AG09319 (cell line): Measurements from ENCODE around the gene BCKDHB.

Experiments
- DNase-seq: peaks from one replicate; pipeline ENCODE4 v3.0.0-alpha.2; 2010; ENCODE audit warnings: low read depth; ENCODE audit errors: extremely low read depth
- TF ChIP-seq, protein P1 (sequence below): IDR thresholded peaks from 2 replicates; pipeline ENCODE4 v1.5.1; 2011; ENCODE audit warnings: low read depth, mild to moderate bottlenecking, inconsistent platforms, low read length, moderate library complexity

BCKDHB gene

DNA sequence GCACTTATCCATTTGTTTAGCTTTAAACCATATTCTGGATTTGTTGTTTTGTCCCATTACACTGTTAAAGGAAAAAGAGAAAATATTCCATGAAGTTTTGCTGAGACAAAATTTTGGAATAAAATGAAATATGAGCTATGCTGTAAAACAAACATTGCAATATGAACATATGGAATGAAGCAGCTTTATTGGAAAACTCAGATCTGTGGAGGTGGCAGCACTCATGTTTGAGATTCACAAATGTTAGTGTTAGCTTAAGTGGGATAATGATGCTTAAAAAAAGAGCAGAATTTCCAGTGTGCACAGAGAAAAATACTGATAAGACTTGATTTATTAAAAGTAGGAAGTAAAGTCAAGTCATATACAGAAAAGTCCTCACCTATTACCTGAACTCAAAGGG, 196.2 kb downstream of the BCKDHB start:
- TF ChIP-seq, protein P1, sequence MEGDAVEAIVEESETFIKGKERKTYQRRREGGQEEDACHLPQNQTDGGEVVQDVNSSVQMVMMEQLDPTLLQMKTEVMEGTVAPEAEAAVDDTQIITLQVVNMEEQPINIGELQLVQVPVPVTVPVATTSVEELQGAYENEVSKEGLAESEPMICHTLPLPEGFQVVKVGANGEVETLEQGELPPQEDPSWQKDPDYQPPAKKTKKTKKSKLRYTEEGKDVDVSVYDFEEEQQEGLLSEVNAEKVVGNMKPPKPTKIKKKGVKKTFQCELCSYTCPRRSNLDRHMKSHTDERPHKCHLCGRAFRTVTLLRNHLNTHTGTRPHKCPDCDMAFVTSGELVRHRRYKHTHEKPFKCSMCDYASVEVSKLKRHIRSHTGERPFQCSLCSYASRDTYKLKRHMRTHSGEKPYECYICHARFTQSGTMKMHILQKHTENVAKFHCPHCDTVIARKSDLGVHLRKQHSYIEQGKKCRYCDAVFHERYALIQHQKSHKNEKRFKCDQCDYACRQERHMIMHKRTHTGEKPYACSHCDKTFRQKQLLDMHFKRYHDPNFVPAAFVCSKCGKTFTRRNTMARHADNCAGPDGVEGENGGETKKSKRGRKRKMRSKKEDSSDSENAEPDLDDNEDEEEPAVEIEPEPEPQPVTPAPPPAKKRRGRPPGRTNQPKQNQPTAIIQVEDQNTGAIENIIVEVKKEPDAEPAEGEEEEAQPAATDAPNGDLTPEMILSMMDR = no peak
- DNase-seq = no peak

DNA sequence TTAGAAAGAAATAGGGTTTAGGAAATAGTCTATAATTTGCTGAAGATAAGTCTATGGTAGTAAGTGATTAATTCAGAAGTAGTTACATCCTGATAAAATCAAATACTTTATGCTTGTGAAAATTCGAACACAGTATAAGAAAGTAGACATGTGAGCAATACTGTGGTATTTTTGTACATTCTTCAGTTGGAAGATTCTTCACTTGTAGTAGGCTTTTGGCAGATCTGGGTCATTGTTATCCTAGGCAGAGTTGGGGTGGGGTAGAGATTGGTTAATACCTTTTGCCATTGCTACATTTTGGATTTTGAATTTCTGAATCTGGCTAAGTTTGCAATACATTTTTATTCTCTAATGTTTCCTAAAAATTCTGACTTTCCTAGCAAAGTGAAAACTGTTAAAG, 197.5 kb downstream of the BCKDHB start:
- TF ChIP-seq, protein P1 = no peak
- DNase-seq = no peak

DNA sequence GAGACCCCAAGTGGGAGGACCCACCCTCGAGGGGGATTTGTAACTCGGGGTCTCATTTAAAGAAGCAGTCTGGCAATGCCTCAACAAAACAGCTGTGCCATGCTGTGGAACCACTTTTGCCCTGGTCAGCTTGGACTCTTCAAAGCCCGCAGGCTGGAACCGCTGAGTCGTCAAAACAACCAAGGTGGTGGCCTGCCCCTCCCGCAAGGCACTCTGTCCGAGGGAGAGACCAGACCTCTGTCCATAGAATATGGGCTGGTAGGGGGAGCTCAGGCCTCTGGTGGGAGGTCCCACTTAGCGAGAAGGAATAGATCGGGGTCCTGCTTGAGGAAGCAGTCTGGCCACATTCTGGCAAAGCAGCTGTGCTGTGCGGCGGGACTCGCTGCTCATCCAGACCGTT, 208.1 kb downstream of the BCKDHB start:
- TF ChIP-seq, protein P1 = no peak
- DNase-seq = no peak

- TF ChIP-seq, protein P1 = peak; percentile 36
- no peak for DNase-seq
Measured at GRCh38 chr6:80316686-80317231, 210.3 kb downstream of the BCKDHB start.

GRCh38 chr6:80319196-80319595, 212.7 kb downstream of the BCKDHB start:
- no peak for DNase-seq
- TF ChIP-seq, protein P1 = no peak

DNA sequence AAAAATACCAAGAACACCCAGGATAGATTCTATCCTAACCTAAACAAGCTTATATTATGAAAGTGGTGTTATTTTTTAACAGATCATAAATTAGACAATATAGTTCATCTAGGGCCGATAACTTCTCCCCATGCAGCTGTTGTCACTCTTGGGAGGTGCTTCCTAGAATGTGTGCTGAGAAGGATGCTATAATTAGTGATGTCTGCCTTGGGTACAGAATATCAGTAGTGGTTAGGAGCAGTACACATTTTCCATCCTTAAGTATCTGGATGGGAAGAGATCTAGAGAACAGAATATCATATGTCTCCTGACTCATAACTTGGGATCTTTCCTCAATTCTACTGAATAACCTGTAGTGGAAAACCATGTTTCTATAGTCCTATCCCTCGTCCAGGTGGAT, 214.5 kb downstream of the BCKDHB start:
- TF ChIP-seq, protein P1 = no peak
- no peak for DNase-seq

GRCh38 chr6:80325742-80326141, 219.3 kb downstream of the BCKDHB start:
- TF ChIP-seq, protein P1 = no peak
- DNase-seq = no peak
